Measurements from ENCODE around the gene RAVER2.

GRCh38 chr1:64857347-64857746 lies 112.5 kb downstream of the RAVER2 start:
- TF ChIP-seq CTCF (conservative IDR thresholded peaks at IDR 0.05; ENCODE audit: low read depth, low read length) (no peak), EZH2 (IDR thresholded peaks at IDR 0.05; ENCODE audit: low read length, unreplicated experiment) (no peak)
